IMR-90 (cell line): ENCODE measurements around the gene SPATA32.
"Not testable (repeated sequence)": the region's sequence is repeated elsewhere in the genome, so short reads cannot be mapped to it uniquely, and the experiment has no call there.

Source experiments
- BHLHE40 ChIP-seq: fragments of 150-350 bp; IDR thresholded peaks from 2 replicates; pipeline ENCODE4 v1.6.1; 2016; ENCODE audit warnings: mild to moderate bottlenecking, low read depth, low read length
- CEBPB ChIP-seq: IDR thresholded peaks from 2 replicates; pipeline ENCODE4 v1.6.1; 2012; ENCODE audit warnings: low read depth, low read length, improper control_type of control experiment
- CTCF ChIP-seq: conservative IDR thresholded peaks from 2 replicates; pipeline ENCODE4 v1.5.1; 2012; ENCODE audit warnings: mild to moderate bottlenecking, low read depth, low read length, improper control_type of control experiment
- ELK1 ChIP-seq: fragments of 150-350 bp; IDR thresholded peaks from 2 replicates; pipeline ENCODE4 v1.6.1; 2016; ENCODE audit warnings: low read depth, mild to moderate bottlenecking, low read length, moderate library complexity, borderline replicate concordance
- MAFK ChIP-seq: IDR thresholded peaks from 2 replicates; pipeline ENCODE4 v1.6.1; 2012; ENCODE audit warnings: low read depth, low read length, improper control_type of control experiment
- MAZ ChIP-seq: IDR thresholded peaks from 2 replicates; pipeline ENCODE4 v1.6.1; 2012; ENCODE audit warnings: low read depth, mild to moderate bottlenecking, low read length, improper control_type of control experiment, moderate library complexity, borderline replicate concordance
- MXI1 ChIP-seq: IDR thresholded peaks from 2 replicates; pipeline ENCODE4 v1.6.1; 2012; ENCODE audit warnings: low read depth, mild to moderate bottlenecking, low read length, moderate library complexity, borderline replicate concordance
- NFE2L2 ChIP-seq: fragments of 150-350 bp; IDR thresholded peaks from 2 replicates; pipeline ENCODE4 v1.6.1; 2016; ENCODE audit warnings: low read depth, mild to moderate bottlenecking, low read length
- POLR2A ChIP-seq: IDR thresholded peaks from 2 replicates; pipeline ENCODE4 v1.6.1; 2012; ENCODE audit warnings: mild to moderate bottlenecking, low read depth, low read length
- RAD21 ChIP-seq: IDR thresholded peaks from 2 replicates; pipeline ENCODE4 v1.6.1; 2012; ENCODE audit warnings: low read length, improper control_type of control experiment
- SMC3 ChIP-seq: fragments of 150-350 bp; IDR thresholded peaks from 2 replicates; pipeline ENCODE4 v1.6.1; 2016; ENCODE audit warnings: low read depth, mild to moderate bottlenecking, antibody characterized with exemption, low read length, moderate library complexity
- TF ChIP-seq, protein P1 (sequence below): fragments of 150-350 bp; IDR thresholded peaks from 2 replicates; pipeline ENCODE4 v1.6.1; 2017; ENCODE audit warnings: mild to moderate bottlenecking, antibody characterized with exemption, low read length, low read depth

GRCh38 chr17:45302220-45302619 is 40.3 kb upstream of the SPATA32 start:
- TF ChIP-seq ELK1, POLR2A, CTCF, MXI1, BHLHE40, MAFK, NFE2L2, SMC3, MAZ, RAD21, CEBPB: not testable (repeated sequence)
- TF ChIP-seq, protein P1, sequence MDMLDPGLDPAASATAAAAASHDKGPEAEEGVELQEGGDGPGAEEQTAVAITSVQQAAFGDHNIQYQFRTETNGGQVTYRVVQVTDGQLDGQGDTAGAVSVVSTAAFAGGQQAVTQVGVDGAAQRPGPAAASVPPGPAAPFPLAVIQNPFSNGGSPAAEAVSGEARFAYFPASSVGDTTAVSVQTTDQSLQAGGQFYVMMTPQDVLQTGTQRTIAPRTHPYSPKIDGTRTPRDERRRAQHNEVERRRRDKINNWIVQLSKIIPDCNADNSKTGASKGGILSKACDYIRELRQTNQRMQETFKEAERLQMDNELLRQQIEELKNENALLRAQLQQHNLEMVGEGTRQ, result not testable (repeated sequence)
